ENCODE measurements around the gene RLF.

The RLF gene

GRCh38 chr1:40221977-40222772, 61.0 kb downstream of the RLF start:
- Histone ChIP-seq H2BK12ac (ENCODE audit: low read length) (no peak overlapping the region), H2BK120ac (ENCODE audit: low read depth, low read length) (no peak overlapping the region), H3K36me3 (replicated peaks in 1 of 2; ENCODE audit: control insufficient read depth in 2 of 2, insufficient read depth in 2 of 2, low read length in 2 of 2) (peaks cover 3 to 63% of the 10 kb centered on the region in 2 donors), H3K23ac (ENCODE audit: low read depth, low read length, poor library complexity) (no peak overlapping the region), H2AK5ac (ENCODE audit: low read depth, low read length) (no peak overlapping the region), H3K9ac (ENCODE audit: low read depth, low read length, poor library complexity) (no peak overlapping the region), H3K4me2 (ENCODE audit: insufficient read depth, low read length, poor library complexity, severe bottlenecking) (no peak overlapping the region), H2AFZ (ENCODE audit: low read length) (no peak overlapping the region), H3K79me1 (ENCODE audit: low read depth, low read length) (no peaks in the 10 kb centered on the region), H3K27ac (replicated peaks; ENCODE audit: low read length) (no peak overlapping the region), H2BK15ac (ENCODE audit: low read length) (no peak overlapping the region), H3K18ac (ENCODE audit: low read length) (no peak overlapping the region), H3K14ac (ENCODE audit: low read length) (no peak overlapping the region), H3K4me1 (ENCODE audit: control insufficient read depth in 2 of 2, insufficient read depth in 1 of 2, low read depth in 1 of 2, low read length in 2 of 2) (no peaks in the 10 kb centered on the region), H2BK5ac (ENCODE audit: low read length) (no peak overlapping the region), H3K4ac (ENCODE audit: low read length) (no peak overlapping the region), H3K4me3 (ENCODE audit: low read length in 2 of 2) (no peak overlapping the region), H3K9me3 (replicated peaks in 1 of 2; ENCODE audit: control insufficient read depth in 2 of 2, insufficient read depth in 1 of 2, low read depth in 1 of 2, low read length in 2 of 2) (no peaks in the 10 kb centered on the region), H3K27me3 (ENCODE audit: control insufficient read depth in 3 of 3, insufficient read depth in 3 of 3, low read depth in 1 of 3, low read length in 3 of 3) (no peaks in the 10 kb centered on the region), H4K8ac (ENCODE audit: low read depth, low read length) (no peak overlapping the region), H4K91ac (ENCODE audit: low read depth, low read length, poor library complexity) (no peak overlapping the region)
- no peak for DNase-seq (ENCODE audit: low spot score)
- no CpG with 5 or more reads among the region's 3 CpGs for WGBS, 2 donors (ENCODE audit: extremely low coverage in 2 of 2, insufficient read length in 2 of 2, insufficient replicate concordance in 1 of 2)

- no CpG with 5 or more reads among the region's 6 CpGs for WGBS, 2 donors (ENCODE audit: extremely low coverage in 2 of 2, insufficient read length in 2 of 2, insufficient replicate concordance in 1 of 2)
- Histone ChIP-seq H3K4me2 (ENCODE audit: insufficient read depth, low read length, poor library complexity, severe bottlenecking) (no peak overlapping the region), H3K4me1 (ENCODE audit: control insufficient read depth in 2 of 2, insufficient read depth in 1 of 2, low read depth in 1 of 2, low read length in 2 of 2) (no peaks in the 10 kb centered on the region), H2BK12ac (ENCODE audit: low read length) (no peak overlapping the region), H4K8ac (ENCODE audit: low read depth, low read length) (no peak overlapping the region), H3K4me3 (ENCODE audit: low read length in 2 of 2) (no peak overlapping the region), H3K14ac (ENCODE audit: low read length) (no peak overlapping the region), H3K23ac (ENCODE audit: low read depth, low read length, poor library complexity) (no peak overlapping the region), H3K79me1 (ENCODE audit: low read depth, low read length) (no peaks in the 10 kb centered on the region), H3K27ac (replicated peaks; ENCODE audit: low read length) (no peak overlapping the region), H2BK120ac (ENCODE audit: low read depth, low read length) (no peak overlapping the region), H3K9me3 (replicated peaks in 1 of 2; ENCODE audit: control insufficient read depth in 2 of 2, insufficient read depth in 1 of 2, low read depth in 1 of 2, low read length in 2 of 2) (no peaks in the 10 kb centered on the region), H3K9ac (ENCODE audit: low read depth, low read length, poor library complexity) (no peak overlapping the region), H3K27me3 (ENCODE audit: control insufficient read depth in 3 of 3, insufficient read depth in 3 of 3, low read depth in 1 of 3, low read length in 3 of 3) (no peaks in the 10 kb centered on the region), H3K18ac (ENCODE audit: low read length) (no peak overlapping the region), H2AFZ (ENCODE audit: low read length) (no peak overlapping the region), H4K91ac (ENCODE audit: low read depth, low read length, poor library complexity) (no peak overlapping the region), H2BK15ac (ENCODE audit: low read length) (no peak overlapping the region), H2AK5ac (ENCODE audit: low read depth, low read length) (no peak overlapping the region), H3K36me3 (replicated peaks in 1 of 2; ENCODE audit: control insufficient read depth in 2 of 2, insufficient read depth in 2 of 2, low read length in 2 of 2) (peaks cover 1 to 68% of the 10 kb centered on the region in 2 donors), H3K4ac (ENCODE audit: low read length) (no peak overlapping the region), H2BK5ac (ENCODE audit: low read length) (no peak overlapping the region)
- no peak for DNase-seq (ENCODE audit: low spot score)
Measured at GRCh38 chr1:40224040-40224439, 62.9 kb downstream of the RLF start.

GRCh38 chr1:40226192-40226591, 65.0 kb downstream of the RLF start:
- Histone ChIP-seq H3K9me3 (replicated peaks in 1 of 2; ENCODE audit: control insufficient read depth in 2 of 2, insufficient read depth in 1 of 2, low read depth in 1 of 2, low read length in 2 of 2) (no peaks in the 10 kb centered on the region), H3K27ac (replicated peaks; ENCODE audit: low read length) (no peak overlapping the region), H3K23ac (ENCODE audit: low read depth, low read length, poor library complexity) (no peak overlapping the region), H2BK12ac (ENCODE audit: low read length) (no peak overlapping the region), H2BK15ac (ENCODE audit: low read length) (no peak overlapping the region), H3K4me2 (ENCODE audit: insufficient read depth, low read length, poor library complexity, severe bottlenecking) (no peak overlapping the region), H2AFZ (ENCODE audit: low read length) (no peak overlapping the region), H2AK5ac (ENCODE audit: low read depth, low read length) (no peak overlapping the region), H3K4me3 (ENCODE audit: low read length in 2 of 2) (no peak overlapping the region), H3K36me3 (replicated peaks in 1 of 2; ENCODE audit: control insufficient read depth in 2 of 2, insufficient read depth in 2 of 2, low read length in 2 of 2) (peaks cover 1 to 72% of the 10 kb centered on the region in 2 donors), H3K18ac (ENCODE audit: low read length) (no peak overlapping the region), H3K4ac (ENCODE audit: low read length) (no peak overlapping the region), H3K14ac (ENCODE audit: low read length) (no peak overlapping the region), H3K79me1 (ENCODE audit: low read depth, low read length) (no peaks in the 10 kb centered on the region), H4K91ac (ENCODE audit: low read depth, low read length, poor library complexity) (no peak overlapping the region), H2BK5ac (ENCODE audit: low read length) (no peak overlapping the region), H4K8ac (ENCODE audit: low read depth, low read length) (no peak overlapping the region), H3K27me3 (ENCODE audit: control insufficient read depth in 3 of 3, insufficient read depth in 3 of 3, low read depth in 1 of 3, low read length in 3 of 3) (no peaks in the 10 kb centered on the region), H3K9ac (ENCODE audit: low read depth, low read length, poor library complexity) (no peak overlapping the region), H3K4me1 (ENCODE audit: control insufficient read depth in 2 of 2, insufficient read depth in 1 of 2, low read depth in 1 of 2, low read length in 2 of 2) (no peaks in the 10 kb centered on the region), H2BK120ac (ENCODE audit: low read depth, low read length) (no peak overlapping the region)
- DNase-seq (ENCODE audit: low spot score): no peak
- no CpG with 5 or more reads among the region's 3 CpGs for WGBS, 2 donors (ENCODE audit: extremely low coverage in 2 of 2, insufficient read length in 2 of 2, insufficient replicate concordance in 1 of 2)

- H3K23ac ChIP-seq (ENCODE audit: low read depth, low read length, poor library complexity): peak overlapping the region; percentile 31
- H3K27me3 ChIP-seq (ENCODE audit: control insufficient read depth in 3 of 3, insufficient read depth in 3 of 3, low read depth in 1 of 3, low read length in 3 of 3): no peaks in the 10 kb centered on the region
- no peak overlapping the region for H3K4me3 ChIP-seq (ENCODE audit: low read length in 2 of 2)
- H3K14ac ChIP-seq (ENCODE audit: low read length): no peak overlapping the region
- no peak overlapping the region for H3K18ac ChIP-seq (ENCODE audit: low read length)
- H4K8ac ChIP-seq (ENCODE audit: low read depth, low read length): no peak overlapping the region
- no peaks in the 10 kb centered on the region for H3K9me3 ChIP-seq (replicated peaks in 1 of 2; ENCODE audit: control insufficient read depth in 2 of 2, insufficient read depth in 1 of 2, low read depth in 1 of 2, low read length in 2 of 2)
- no peak overlapping the region for H4K91ac ChIP-seq (ENCODE audit: low read depth, low read length, poor library complexity)
- no peaks in the 10 kb centered on the region for H3K4me1 ChIP-seq (ENCODE audit: control insufficient read depth in 2 of 2, insufficient read depth in 1 of 2, low read depth in 1 of 2, low read length in 2 of 2)
- peaks cover 13 to 86% of the 10 kb centered on the region in 2 donors for H3K36me3 ChIP-seq (replicated peaks in 1 of 2; ENCODE audit: control insufficient read depth in 2 of 2, insufficient read depth in 2 of 2, low read length in 2 of 2)
- no CpG with 5 or more reads among the region's 4 CpGs for WGBS, 2 donors (ENCODE audit: extremely low coverage in 2 of 2, insufficient read length in 2 of 2, insufficient replicate concordance in 1 of 2)
- DNase-seq (ENCODE audit: low spot score): no peak
- no peak overlapping the region for H3K4ac ChIP-seq (ENCODE audit: low read length)
- no peak overlapping the region for H2AFZ ChIP-seq (ENCODE audit: low read length)
- no peak overlapping the region for H2AK5ac ChIP-seq (ENCODE audit: low read depth, low read length)
- no peak overlapping the region for H2BK5ac ChIP-seq (ENCODE audit: low read length)
- no peak overlapping the region for H2BK12ac ChIP-seq (ENCODE audit: low read length)
- no peak overlapping the region for H3K9ac ChIP-seq (ENCODE audit: low read depth, low read length, poor library complexity)
- H3K79me1 ChIP-seq (ENCODE audit: low read depth, low read length): no peaks in the 10 kb centered on the region
- H3K27ac ChIP-seq (replicated peaks; ENCODE audit: low read length): no peak overlapping the region
- no peak overlapping the region for H3K4me2 ChIP-seq (ENCODE audit: insufficient read depth, low read length, poor library complexity, severe bottlenecking)
- H2BK120ac ChIP-seq (ENCODE audit: low read depth, low read length): no peak overlapping the region
- H2BK15ac ChIP-seq (ENCODE audit: low read length): no peak overlapping the region
Measured at GRCh38 chr1:40232444-40232843, 71.3 kb downstream of the RLF start.

Measured in neuronal stem cell (in vitro differentiated cells).